Neural cell (in vitro differentiated cells): Measurements from ENCODE around the gene WDR19. TPM values are rescaled to one million over a fixed set of nuclear protein-coding genes. Genes with fewer than 3 reads are reported as not detected.

Experiments used
- H2AFZ ChIP-seq: fragments of 200-600, 300-800 bp; sonication (generic), shearing (Covaris generic); 2 replicates; pipeline ENCODE4 v1.6.0; 2014; ENCODE audit warnings: low read depth, mild to moderate bottlenecking, antibody characterized with exemption, low read length, moderate library complexity
- H3F3A ChIP-seq: fragments of 200-600 bp; shearing (Covaris generic); 2 replicates; pipeline ENCODE4 v1.6.1; 2016; ENCODE audit warnings: mild to moderate bottlenecking, moderate library complexity, mixed read lengths, antibody characterized with exemption, low read length; ENCODE audit not compliant: insufficient read depth, poor library complexity, severe bottlenecking
- H3K27ac ChIP-seq: fragments of 200-600, 300-800 bp; sonication (generic), shearing (Covaris generic); 2 replicates; pipeline ENCODE4 v1.5.1; 2014; ENCODE audit warnings: mild to moderate bottlenecking, low read length, moderate library complexity
- H3K27me3 ChIP-seq: fragments of 300-800, 200-600 bp; sonication (generic), shearing (Covaris generic); 2 replicates; pipeline ENCODE4 v1.6.0; 2014; ENCODE audit warnings: mild to moderate bottlenecking, low read depth, low read length, moderate library complexity; ENCODE audit not compliant: insufficient read depth
- H3K36me3 ChIP-seq: fragments of 300-800, 200-600 bp; sonication (generic), shearing (Covaris generic); 2 replicates; pipeline ENCODE4 v1.5.1; 2014; ENCODE audit warnings: mild to moderate bottlenecking, antibody characterized with exemption, low read length, moderate library complexity; ENCODE audit not compliant: insufficient read depth
- H3K4me2 ChIP-seq: fragments of 300-800, 200-600 bp; sonication (generic), shearing (Covaris generic); 2 replicates; pipeline ENCODE4 v1.6.0; 2014; ENCODE audit warnings: mild to moderate bottlenecking, low read length
- H3K4me3 ChIP-seq: fragments of 300-800, 200-600 bp; sonication (generic), shearing (Covaris generic); 2 replicates; pipeline ENCODE4 v1.5.1; 2014; ENCODE audit warnings: mild to moderate bottlenecking, low read length, moderate library complexity
- H3K79me2 ChIP-seq: fragments of 200-600 bp; shearing (Covaris generic); replicated peaks from 2 replicates; pipeline ENCODE4 v1.6.0; 2014; ENCODE audit warnings: mild to moderate bottlenecking, low read length, moderate library complexity; ENCODE audit not compliant: insufficient read depth
- H3K9ac ChIP-seq: fragments of 300-800, 200-600 bp; sonication (generic), shearing (Covaris generic); 2 replicates; pipeline ENCODE4 v1.6.1; 2016; ENCODE audit warnings: mild to moderate bottlenecking, low read length, mixed read lengths
- H3K9me2 ChIP-seq: fragments of 200-600 bp; shearing (Covaris generic); 2 replicates; pipeline ENCODE4 v1.6.1; 2016; ENCODE audit warnings: mild to moderate bottlenecking, low read length, mixed read lengths; ENCODE audit not compliant: insufficient read depth
- H3K9me3 ChIP-seq: fragments of 200-600, 300-800 bp; sonication (generic), shearing (Covaris generic); 2 replicates; pipeline ENCODE4 v1.6.1; 2016; ENCODE audit warnings: mild to moderate bottlenecking, mixed run types, low read length, moderate library complexity, mixed read lengths
- H4K20me1 ChIP-seq: fragments of 200-600 bp; shearing (Covaris generic); 2 replicates; pipeline ENCODE4 v1.6.1; 2016; ENCODE audit warnings: mild to moderate bottlenecking, mixed run types; ENCODE audit not compliant: insufficient read depth
- EP300 ChIP-seq: fragments of 450-650 bp; conservative IDR thresholded peaks from 2 replicates; pipeline ENCODE4 v1.6.1; 2014; ENCODE audit warnings: antibody characterized with exemption, mild to moderate bottlenecking, moderate library complexity; ENCODE audit not compliant: poor library complexity, severe bottlenecking
- EZH2 ChIP-seq: fragments of 200-600, 300-800 bp; shearing (Covaris generic), sonication (generic); IDR thresholded peaks from 2 replicates; pipeline ENCODE4 v1.6.1; 2014; ENCODE audit warnings: antibody characterized with exemption, low read length, borderline replicate concordance, mild to moderate bottlenecking; ENCODE audit not compliant: insufficient read depth, poor library complexity, severe bottlenecking
- MXI1 ChIP-seq: fragments of 450-650 bp; conservative IDR thresholded peaks from 2 replicates; pipeline ENCODE4 v1.6.1; 2014; ENCODE audit warnings: antibody characterized with exemption, mild to moderate bottlenecking; ENCODE audit not compliant: poor library complexity, severe bottlenecking
- POLR2AphosphoS5 ChIP-seq: IDR thresholded peaks from 2 replicates; pipeline ENCODE4 v1.6.1; 2012
- RAD21 ChIP-seq: fragments of 450-650 bp; conservative IDR thresholded peaks from 2 replicates; pipeline ENCODE4 v1.6.1; 2014; ENCODE audit warnings: antibody characterized with exemption, mild to moderate bottlenecking, moderate library complexity
- SMC3 ChIP-seq: fragments of 450-650 bp; conservative IDR thresholded peaks from 2 replicates; pipeline ENCODE4 v1.6.1; 2014; ENCODE audit warnings: antibody characterized with exemption, mild to moderate bottlenecking, moderate library complexity; ENCODE audit not compliant: poor library complexity
- TAF1 ChIP-seq: IDR thresholded peaks from 2 replicates; pipeline ENCODE4 v1.6.1; 2012; ENCODE audit warnings: low read depth
- polyA plus RNA-seq: library from polyadenylated mRNA; depleted of rRNA; stranded (reverse); fragments of >200 nt; gene quantifications from 2 replicates; pipeline ENCODE4 v1.2.3, GENCODE V29; 2014
- TF ChIP-seq, protein P1 (sequence below): fragments of 450-650 bp; IDR thresholded peaks from 2 replicates; pipeline ENCODE4 v1.5.1; 2014; ENCODE audit warnings: antibody characterized with exemption, mild to moderate bottlenecking, moderate library complexity; ENCODE audit not compliant: poor library complexity, severe bottlenecking
- TF ChIP-seq, protein P2 (sequence below): IDR thresholded peaks from 2 replicates; pipeline ENCODE4 v1.6.1; 2012; ENCODE audit warnings: borderline replicate concordance

The WDR19 gene
- polyA plus RNA-seq, 1 donor from 2014 or later, result 69.9 TPM

DNA sequence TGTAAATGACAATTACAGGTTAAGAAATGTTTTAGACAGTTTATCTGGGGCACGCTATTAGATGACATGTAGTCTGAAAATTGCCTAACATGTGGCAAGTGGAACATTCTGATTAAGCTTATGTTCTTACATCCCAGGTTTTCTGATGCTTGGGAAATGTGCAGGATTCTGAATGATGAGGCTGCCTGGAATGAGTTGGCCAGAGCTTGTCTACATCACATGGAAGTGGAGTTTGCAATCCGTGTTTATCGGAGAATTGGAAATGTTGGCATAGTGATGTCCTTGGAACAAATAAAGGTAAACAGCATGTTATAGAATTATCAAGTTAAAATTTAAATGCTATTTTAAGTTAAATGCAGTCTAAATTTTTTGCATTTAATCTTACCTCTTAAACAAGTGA lies 49.3 kb downstream of the WDR19 start:
- H3K9me3 ChIP-seq, result no peaks in the 10 kb centered on the region
- no peak overlapping the region for H3K9ac ChIP-seq
- H3F3A ChIP-seq, result no peaks in the 10 kb centered on the region
- H3K27ac ChIP-seq, result no peak overlapping the region
- no peaks in the 10 kb centered on the region for H3K27me3 ChIP-seq
- TF ChIP-seq TAF1 (no peak), EP300 (no peak), SMC3 (no peak)
- no peaks in the 10 kb centered on the region for H3K9me2 ChIP-seq
- H3K36me3 ChIP-seq, result peaks cover 9% of the 10 kb centered on the region
- H3K4me2 ChIP-seq, result no peak overlapping the region
- H2AFZ ChIP-seq, result no peak overlapping the region
- H4K20me1 ChIP-seq, result no peaks in the 10 kb centered on the region
- no peaks in the 10 kb centered on the region for H3K79me2 ChIP-seq
- no peak overlapping the region for H3K4me3 ChIP-seq

GRCh38 chr4:39232100-39232499 lies 49.8 kb downstream of the WDR19 start:
- Histone ChIP-seq H3F3A (no peaks in the 10 kb centered on the region), H3K4me3 (no peak overlapping the region), H3K79me2 (no peaks in the 10 kb centered on the region), H3K27ac (no peak overlapping the region), H3K36me3 (peaks cover 9% of the 10 kb centered on the region), H2AFZ (no peak overlapping the region), H3K9ac (no peak overlapping the region), H3K9me3 (no peaks in the 10 kb centered on the region), H3K9me2 (no peaks in the 10 kb centered on the region), H4K20me1 (no peaks in the 10 kb centered on the region), H3K4me2 (no peak overlapping the region), H3K27me3 (no peaks in the 10 kb centered on the region)
- TF ChIP-seq SMC3 (no peak), EZH2 (no peak), RAD21 (no peak), MXI1 (no peak), EP300 (no peak), TAF1 (no peak), POLR2AphosphoS5 (no peak)
- TF ChIP-seq, protein P1, sequence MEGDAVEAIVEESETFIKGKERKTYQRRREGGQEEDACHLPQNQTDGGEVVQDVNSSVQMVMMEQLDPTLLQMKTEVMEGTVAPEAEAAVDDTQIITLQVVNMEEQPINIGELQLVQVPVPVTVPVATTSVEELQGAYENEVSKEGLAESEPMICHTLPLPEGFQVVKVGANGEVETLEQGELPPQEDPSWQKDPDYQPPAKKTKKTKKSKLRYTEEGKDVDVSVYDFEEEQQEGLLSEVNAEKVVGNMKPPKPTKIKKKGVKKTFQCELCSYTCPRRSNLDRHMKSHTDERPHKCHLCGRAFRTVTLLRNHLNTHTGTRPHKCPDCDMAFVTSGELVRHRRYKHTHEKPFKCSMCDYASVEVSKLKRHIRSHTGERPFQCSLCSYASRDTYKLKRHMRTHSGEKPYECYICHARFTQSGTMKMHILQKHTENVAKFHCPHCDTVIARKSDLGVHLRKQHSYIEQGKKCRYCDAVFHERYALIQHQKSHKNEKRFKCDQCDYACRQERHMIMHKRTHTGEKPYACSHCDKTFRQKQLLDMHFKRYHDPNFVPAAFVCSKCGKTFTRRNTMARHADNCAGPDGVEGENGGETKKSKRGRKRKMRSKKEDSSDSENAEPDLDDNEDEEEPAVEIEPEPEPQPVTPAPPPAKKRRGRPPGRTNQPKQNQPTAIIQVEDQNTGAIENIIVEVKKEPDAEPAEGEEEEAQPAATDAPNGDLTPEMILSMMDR, result no peak
- TF ChIP-seq, protein P2, sequence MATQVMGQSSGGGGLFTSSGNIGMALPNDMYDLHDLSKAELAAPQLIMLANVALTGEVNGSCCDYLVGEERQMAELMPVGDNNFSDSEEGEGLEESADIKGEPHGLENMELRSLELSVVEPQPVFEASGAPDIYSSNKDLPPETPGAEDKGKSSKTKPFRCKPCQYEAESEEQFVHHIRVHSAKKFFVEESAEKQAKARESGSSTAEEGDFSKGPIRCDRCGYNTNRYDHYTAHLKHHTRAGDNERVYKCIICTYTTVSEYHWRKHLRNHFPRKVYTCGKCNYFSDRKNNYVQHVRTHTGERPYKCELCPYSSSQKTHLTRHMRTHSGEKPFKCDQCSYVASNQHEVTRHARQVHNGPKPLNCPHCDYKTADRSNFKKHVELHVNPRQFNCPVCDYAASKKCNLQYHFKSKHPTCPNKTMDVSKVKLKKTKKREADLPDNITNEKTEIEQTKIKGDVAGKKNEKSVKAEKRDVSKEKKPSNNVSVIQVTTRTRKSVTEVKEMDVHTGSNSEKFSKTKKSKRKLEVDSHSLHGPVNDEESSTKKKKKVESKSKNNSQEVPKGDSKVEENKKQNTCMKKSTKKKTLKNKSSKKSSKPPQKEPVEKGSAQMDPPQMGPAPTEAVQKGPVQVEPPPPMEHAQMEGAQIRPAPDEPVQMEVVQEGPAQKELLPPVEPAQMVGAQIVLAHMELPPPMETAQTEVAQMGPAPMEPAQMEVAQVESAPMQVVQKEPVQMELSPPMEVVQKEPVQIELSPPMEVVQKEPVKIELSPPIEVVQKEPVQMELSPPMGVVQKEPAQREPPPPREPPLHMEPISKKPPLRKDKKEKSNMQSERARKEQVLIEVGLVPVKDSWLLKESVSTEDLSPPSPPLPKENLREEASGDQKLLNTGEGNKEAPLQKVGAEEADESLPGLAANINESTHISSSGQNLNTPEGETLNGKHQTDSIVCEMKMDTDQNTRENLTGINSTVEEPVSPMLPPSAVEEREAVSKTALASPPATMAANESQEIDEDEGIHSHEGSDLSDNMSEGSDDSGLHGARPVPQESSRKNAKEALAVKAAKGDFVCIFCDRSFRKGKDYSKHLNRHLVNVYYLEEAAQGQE, result no peak

- no peaks in the 10 kb centered on the region for H3K27me3 ChIP-seq
- no peak overlapping the region for H3K9ac ChIP-seq
- TF ChIP-seq EZH2 (no peak), MXI1 (no peak), EP300 (no peak), RAD21 (no peak), TAF1 (no peak), SMC3 (no peak), POLR2AphosphoS5 (no peak)
- TF ChIP-seq, protein P2, result no peak
- TF ChIP-seq, protein P1, result no peak
- peaks cover 9% of the 10 kb centered on the region for H3K36me3 ChIP-seq
- no peak overlapping the region for H3K4me2 ChIP-seq
- no peaks in the 10 kb centered on the region for H4K20me1 ChIP-seq
- no peaks in the 10 kb centered on the region for H3K79me2 ChIP-seq
- H3K9me2 ChIP-seq, result no peaks in the 10 kb centered on the region
- H2AFZ ChIP-seq, result no peak overlapping the region
- H3F3A ChIP-seq, result no peaks in the 10 kb centered on the region
- H3K9me3 ChIP-seq, result no peaks in the 10 kb centered on the region
- no peak overlapping the region for H3K4me3 ChIP-seq
- no peak overlapping the region for H3K27ac ChIP-seq
Observed at GRCh38 chr4:39233114-39233513, 50.8 kb downstream of the WDR19 start.
